Measurements from ENCODE around the gene MAP3K21. TPM values are rescaled to one million over a fixed set of nuclear protein-coding genes. Genes with fewer than 3 reads are reported as not detected.

MAP3K21 gene
- total and polyA plus RNA-seq, 2 of the 4 experiments (the other 2 are of a cell fraction), result 0.15 to 0.18 TPM

GRCh38 chr1:233359431-233359830, 31.9 kb downstream of the MAP3K21 start:
- Histone ChIP-seq H3K4me2 (ENCODE audit: low read depth, low read length) (no peak overlapping the region), H3K9me1 (ENCODE audit: insufficient read depth, low read length) (no peaks in the 10 kb centered on the region), H3K14ac (replicated peaks; ENCODE audit: low read depth, low read length) (no peak overlapping the region), H3K36me3 (ENCODE audit: control insufficient read depth, insufficient read depth, low read length) (no peaks in the 10 kb centered on the region), H3K9me3 (ENCODE audit: control insufficient read depth, insufficient read depth, low read length) (no peaks in the 10 kb centered on the region), H3K4ac (ENCODE audit: low read depth, low read length) (no peak overlapping the region), H2BK15ac (ENCODE audit: low read depth, low read length) (no peak overlapping the region), H2AK5ac (ENCODE audit: low read depth, low read length) (no peak overlapping the region), H4K5ac (ENCODE audit: low read depth, low read length) (no peak overlapping the region), H3K27me3 (ENCODE audit: control insufficient read depth, insufficient read depth, low read length) (peaks cover 3% of the 10 kb centered on the region; the same call in 1 of the 2 replicates), H3K23ac (ENCODE audit: low read depth, low read length) (no peak overlapping the region), H2BK20ac (ENCODE audit: low read depth, low read length) (no peak overlapping the region), H2BK120ac (ENCODE audit: low read depth, low read length) (no peak overlapping the region), H3K79me1 (ENCODE audit: low read depth in 1 of 2, low read length in 2 of 2) (no peaks in the 10 kb centered on the region), H3K18ac (ENCODE audit: low read depth, low read length) (no peak overlapping the region), H3K9ac (ENCODE audit: low read depth, low read length) (no peak overlapping the region), H3K4me1 (ENCODE audit: control insufficient read depth, insufficient read depth, low read length) (no peaks in the 10 kb centered on the region), H2AFZ (replicated peaks; ENCODE audit: low read length, poor library complexity) (no peak overlapping the region), H3K4me3 (ENCODE audit: insufficient read depth, low read depth, low read length) (no peak overlapping the region), H2BK5ac (ENCODE audit: low read depth, low read length, poor library complexity, severe bottlenecking) (no peak overlapping the region), H3K27ac (ENCODE audit: insufficient read depth, low read length) (no peak overlapping the region), H4K8ac (ENCODE audit: low read depth in 2 of 2, low read length in 2 of 2) (no peak overlapping the region), H3K56ac (ENCODE audit: extremely low read depth, insufficient read depth, low read length) (no peak overlapping the region), H4K91ac (ENCODE audit: insufficient read depth, low read depth, low read length) (no peak overlapping the region), H2AK9ac (replicated peaks; ENCODE audit: low read depth, low read length, poor library complexity) (no peak overlapping the region), H4K20me1 (ENCODE audit: insufficient read depth, low read length) (no peaks in the 10 kb centered on the region)
- TF ChIP-seq SMC3 (IDR thresholded peaks at IDR 0.05; ENCODE audit: low read depth, low read length) (no peak), CTCF (conservative IDR thresholded peaks at IDR 0.05; ENCODE audit: low read depth, low read length) (no peak), BHLHE40 (IDR thresholded peaks at IDR 0.05; ENCODE audit: low read depth, low read length) (no peak), ELK1 (IDR thresholded peaks at IDR 0.05; ENCODE audit: borderline replicate concordance, low read depth, low read length) (no peak), RFX5 (IDR thresholded peaks at IDR 0.05; ENCODE audit: low read depth, low read length) (no peak), POLR2A (IDR thresholded peaks at IDR 0.05; ENCODE audit: low read depth, low read length) (no peak), MAFK (IDR thresholded peaks at IDR 0.05; ENCODE audit: low read depth, low read length) (no peak), RAD21 (IDR thresholded peaks at IDR 0.05; ENCODE audit: low read length) (no peak), CEBPB (IDR thresholded peaks at IDR 0.05; ENCODE audit: low read depth, low read length) (no peak), CHD1 (IDR thresholded peaks at IDR 0.05; ENCODE audit: low read depth, low read length) (no peak), MXI1 (IDR thresholded peaks at IDR 0.05; ENCODE audit: borderline replicate concordance, low read depth, low read length) (no peak), USF2 (IDR thresholded peaks at IDR 0.05; ENCODE audit: low read depth, low read length) (no peak), NFE2L2 (IDR thresholded peaks at IDR 0.05; ENCODE audit: low read depth, low read length) (no peak), MAZ (IDR thresholded peaks at IDR 0.05; ENCODE audit: borderline replicate concordance, low read depth, low read length) (no peak), RCOR1 (IDR thresholded peaks at IDR 0.05; ENCODE audit: insufficient replicate concordance, low read length) (no peak), FOS (IDR thresholded peaks at IDR 0.05; ENCODE audit: low read depth, low read length) (no peak)
- BruUV-seq (replicated peaks), result no TSS peak
- dilution Hi-C loops (cut with HindIII; ENCODE audit: low sequenced_read_pairs, unreplicated experiment) (no loop called here), intact Hi-C loops (cut with micrococcal nuclease) (no loop called here), in situ Hi-C loops (cut with MboI; ENCODE audit: low sequenced_read_pairs) (no loop called here)
- DNase-seq (no peak), ATAC-seq (ENCODE audit: low read depth) (no peak)
- ChIA-PET POLR2A (ENCODE audit: unreplicated experiment) (no interaction called here), CTCF (no interaction called here)
- WGBS, 2 experiments (ENCODE audit: extremely low coverage in 2 of 2, insufficient read length in 1 of 2), result no CpG with 5 or more reads among the region's 5 CpGs
